Thyroid gland (tissue), 4 donors: ENCODE data around the gene FBXL17.
"Not testable (repeated sequence)": the region's sequence is repeated elsewhere in the genome, so short reads cannot be mapped to it uniquely, and the experiment has no call there.

ENCODE experiments used
- POLR2A ChIP-seq, 2 donors: fragments of 450-650 bp; IDR thresholded peaks; one replicate each; pipeline ENCODE4 v1.6.1; 2017; ENCODE audit warnings: antibody characterized with exemption in 2 of 2, mild to moderate bottlenecking in 2 of 2, moderate library complexity in 1 of 2
- TF ChIP-seq, protein P1 (sequence below), 6 experiments: fragments of 200-600 bp in 3 of 6; fragments of 450-650 bp in 3 of 6; sonication (generic) in 3 of 6; IDR thresholded peaks; one replicate each; pipeline ENCODE4 v1.5.1; 2016 to 2019; ENCODE audit warnings: antibody characterized with exemption in 6 of 6, mild to moderate bottlenecking in 2 of 6, inconsistent platforms in 1 of 6, moderate library complexity in 1 of 6

DNA sequence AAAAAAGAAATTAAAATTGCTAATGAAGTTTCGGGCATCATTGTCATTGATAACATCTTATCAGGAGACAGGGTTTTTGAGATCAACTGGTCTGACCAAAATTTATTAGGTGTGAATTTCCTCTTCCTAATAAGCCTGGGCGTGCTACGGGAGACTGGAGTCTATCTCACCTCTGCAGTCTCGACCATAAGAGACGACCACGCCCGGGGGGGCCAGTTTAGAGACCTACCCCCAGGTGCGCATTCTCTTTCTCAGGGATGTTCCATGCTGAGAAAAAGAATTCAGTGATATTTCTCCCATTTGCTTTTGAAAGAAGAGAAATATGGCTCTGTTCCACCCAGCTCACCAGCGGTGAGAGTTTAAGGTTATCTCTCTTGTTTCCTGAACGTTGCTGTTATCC, 107.8 kb downstream of the FBXL17 start:
- TF ChIP-seq POLR2A (IDR thresholded peaks at IDR 0.05), result not testable (repeated sequence)
- TF ChIP-seq, protein P1, sequence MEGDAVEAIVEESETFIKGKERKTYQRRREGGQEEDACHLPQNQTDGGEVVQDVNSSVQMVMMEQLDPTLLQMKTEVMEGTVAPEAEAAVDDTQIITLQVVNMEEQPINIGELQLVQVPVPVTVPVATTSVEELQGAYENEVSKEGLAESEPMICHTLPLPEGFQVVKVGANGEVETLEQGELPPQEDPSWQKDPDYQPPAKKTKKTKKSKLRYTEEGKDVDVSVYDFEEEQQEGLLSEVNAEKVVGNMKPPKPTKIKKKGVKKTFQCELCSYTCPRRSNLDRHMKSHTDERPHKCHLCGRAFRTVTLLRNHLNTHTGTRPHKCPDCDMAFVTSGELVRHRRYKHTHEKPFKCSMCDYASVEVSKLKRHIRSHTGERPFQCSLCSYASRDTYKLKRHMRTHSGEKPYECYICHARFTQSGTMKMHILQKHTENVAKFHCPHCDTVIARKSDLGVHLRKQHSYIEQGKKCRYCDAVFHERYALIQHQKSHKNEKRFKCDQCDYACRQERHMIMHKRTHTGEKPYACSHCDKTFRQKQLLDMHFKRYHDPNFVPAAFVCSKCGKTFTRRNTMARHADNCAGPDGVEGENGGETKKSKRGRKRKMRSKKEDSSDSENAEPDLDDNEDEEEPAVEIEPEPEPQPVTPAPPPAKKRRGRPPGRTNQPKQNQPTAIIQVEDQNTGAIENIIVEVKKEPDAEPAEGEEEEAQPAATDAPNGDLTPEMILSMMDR (IDR thresholded peaks at IDR 0.05), result not testable (repeated sequence)
